Limb (tissue), 2 donors: Measurements from ENCODE around the gene MFAP1.
"Not testable (repeated sequence)": the region's sequence is repeated elsewhere in the genome, so short reads cannot be mapped to it uniquely, and the experiment has no call there.

ENCODE experiments used
- DNase-seq, 2 donors: peaks; one replicate each; pipeline ENCODE4 v3.0.0-alpha.2; 2016; ENCODE audit errors: extremely low spot score in 2 of 2

Gene MFAP1

GRCh38 chr15:43821505-43821904 is 3.0 kb downstream of the MFAP1 start:
- no peak for DNase-seq

- not testable (repeated sequence) for DNase-seq
These were observed 9.4 kb downstream of the MFAP1 start for GRCh38 chr15:43815064-43815463.

- DNase-seq = no peak
These were observed 15.4 kb downstream of the MFAP1 start for GRCh38 chr15:43808960-43809678.

- no peak for DNase-seq
These were observed 16.0 kb downstream of the MFAP1 start for GRCh38 chr15:43808435-43808950.

GRCh38 chr15:43802676-43803075 is 21.8 kb downstream of the MFAP1 start:
- not testable (repeated sequence) for DNase-seq

- DNase-seq = peak; percentile 92 to 94
These were observed 24.0 kb downstream of the MFAP1 start, which contains the start of gene HYPK for GRCh38 chr15:43800286-43801141. Gene HYPK, plus strand, starts transcription at chr15:43800599. Its CDS starts 24 bp downstream, at chr15:43800623.

GRCh38 chr15:43799945-43800285 is 24.6 kb downstream of the MFAP1 start, which contains the start of gene SERINC4:
Gene SERINC4, minus strand, starts transcription at chr15:43800220. Its CDS starts 234 bp downstream, at chr15:43799986.
- no peak for DNase-seq

- no peak for DNase-seq
These were observed 25.1 kb downstream of the MFAP1 start for GRCh38 chr15:43799209-43799944.

GRCh38 chr15:43796566-43796965 is 27.9 kb downstream of the MFAP1 start:
- DNase-seq = no peak

GRCh38 chr15:43795997-43796396 is 28.5 kb downstream of the MFAP1 start:
- DNase-seq = no peak

- DNase-seq = no peak
These were observed 29.3 kb downstream of the MFAP1 start for GRCh38 chr15:43795197-43795596.

GRCh38 chr15:43794269-43795037 is 30.0 kb downstream of the MFAP1 start:
- no peak for DNase-seq

GRCh38 chr15:43793647-43794046 is 30.8 kb downstream of the MFAP1 start:
- no peak for DNase-seq

GRCh38 chr15:43792761-43793476 is 31.6 kb downstream of the MFAP1 start:
- DNase-seq = peak in 1 of 2 donors; percentile 42

- DNase-seq = peak; percentile 99 to 100
These were observed 32.3 kb downstream of the MFAP1 start, which contains the start of gene SERF2 for GRCh38 chr15:43791993-43792760. Gene SERF2, plus strand, starts transcription at chr15:43792320. Its CDS starts 57 bp downstream, at chr15:43792377.

GRCh38 chr15:43789409-43789808 is 35.1 kb downstream of the MFAP1 start:
- DNase-seq = no peak

- no peak for DNase-seq
These were observed 45.5 kb downstream of the MFAP1 start for GRCh38 chr15:43779016-43779415.

GRCh38 chr15:43777267-43777914 is 47.1 kb downstream of the MFAP1 start:
- DNase-seq = peak; percentile 55 to 79
